ENCODE measurements around the gene RINL.
"Not testable (repeated sequence)": the region's sequence is repeated elsewhere in the genome, so short reads cannot be mapped to it uniquely, and the experiment has no call there.

RINL gene

DNA sequence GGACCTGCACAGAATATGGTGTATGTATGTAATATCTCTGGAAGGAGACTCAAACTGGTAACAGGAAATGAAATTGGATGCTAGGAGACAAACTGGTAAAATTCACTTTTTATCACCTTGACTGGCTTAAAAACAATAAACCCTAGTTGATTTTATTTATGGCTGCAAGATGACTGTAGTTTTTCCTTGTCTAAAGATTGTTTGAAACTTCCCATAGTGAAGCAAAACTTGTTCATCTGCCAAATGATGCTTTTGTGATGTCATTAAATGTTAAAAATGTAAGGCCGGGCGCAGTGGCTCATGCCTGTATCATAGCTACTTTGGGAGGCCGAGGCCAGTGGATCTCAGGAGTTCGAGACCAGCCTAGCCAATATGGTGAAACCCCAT, 44.0 kb downstream of the RINL start:
- no peak for DNase-seq (ENCODE audit: low spot score)

- DNase-seq (ENCODE audit: low spot score): no peak
These were observed 45.0 kb downstream of the RINL start for GRCh38 chr19:38833092-38833425.

- no peak for DNase-seq (ENCODE audit: low spot score)
These were observed 46.9 kb downstream of the RINL start for GRCh38 chr19:38831142-38831605.

- no peak for DNase-seq (ENCODE audit: low spot score)
These were observed 47.9 kb downstream of the RINL start for GRCh38 chr19:38830039-38830733.

GRCh38 chr19:38829203-38829602, 48.9 kb downstream of the RINL start:
- DNase-seq (ENCODE audit: low spot score): not testable (repeated sequence)

GRCh38 chr19:38826856-38827551, 51.1 kb downstream of the RINL start:
- DNase-seq (ENCODE audit: low spot score): no peak

DNA sequence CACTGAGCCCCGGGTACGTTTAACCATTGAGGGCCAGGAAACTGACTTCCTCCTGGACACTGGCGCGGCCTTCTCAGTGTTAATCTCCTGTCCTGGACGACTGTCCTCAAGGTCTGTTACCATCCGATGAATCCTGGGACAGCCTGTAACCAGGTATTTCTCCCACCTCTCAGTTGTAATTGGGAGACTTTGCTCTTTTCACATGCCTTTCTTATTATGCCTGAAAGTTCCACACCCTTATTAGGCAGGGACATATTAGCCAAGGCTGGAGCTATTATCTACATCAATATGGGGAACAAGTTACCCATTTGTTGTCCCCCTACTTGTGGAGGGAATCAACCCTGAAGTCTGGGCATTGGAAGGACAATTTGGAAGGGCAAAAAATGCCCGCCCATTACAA, 52.1 kb downstream of the RINL start:
- DNase-seq (ENCODE audit: low spot score): not testable (repeated sequence)

DNA sequence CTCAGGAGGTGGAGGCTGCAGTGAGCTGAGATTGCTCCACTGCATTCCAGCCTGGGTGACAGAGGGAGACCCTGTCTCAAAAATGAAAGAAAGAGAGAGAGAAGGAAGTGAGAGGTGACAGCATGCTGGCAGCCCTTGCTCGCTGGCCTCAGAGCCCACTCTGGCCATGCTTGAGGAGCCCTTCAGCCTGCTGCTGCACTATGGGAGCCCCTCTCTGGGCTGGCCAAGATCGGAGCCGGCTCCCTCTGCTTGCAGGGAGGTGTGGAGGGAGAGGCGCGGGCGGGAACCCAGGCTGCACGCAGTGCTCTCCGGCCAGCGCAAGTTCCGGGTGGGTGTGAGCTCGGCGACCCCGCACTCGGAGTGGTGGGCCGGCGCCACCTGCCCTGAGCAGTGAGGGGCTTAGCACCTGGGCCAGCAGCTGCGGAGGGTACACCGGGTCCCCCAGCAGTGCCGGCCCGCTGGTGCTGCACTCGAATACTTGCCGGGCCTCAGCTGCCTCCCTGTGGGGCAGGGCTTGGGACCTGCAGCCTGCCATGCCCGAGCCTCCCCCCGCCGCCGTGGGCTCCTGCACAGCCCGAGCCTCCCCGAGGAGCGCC, 56.7 kb downstream of the RINL start:
- DNase-seq (ENCODE audit: low spot score): not testable (repeated sequence)

DNA sequence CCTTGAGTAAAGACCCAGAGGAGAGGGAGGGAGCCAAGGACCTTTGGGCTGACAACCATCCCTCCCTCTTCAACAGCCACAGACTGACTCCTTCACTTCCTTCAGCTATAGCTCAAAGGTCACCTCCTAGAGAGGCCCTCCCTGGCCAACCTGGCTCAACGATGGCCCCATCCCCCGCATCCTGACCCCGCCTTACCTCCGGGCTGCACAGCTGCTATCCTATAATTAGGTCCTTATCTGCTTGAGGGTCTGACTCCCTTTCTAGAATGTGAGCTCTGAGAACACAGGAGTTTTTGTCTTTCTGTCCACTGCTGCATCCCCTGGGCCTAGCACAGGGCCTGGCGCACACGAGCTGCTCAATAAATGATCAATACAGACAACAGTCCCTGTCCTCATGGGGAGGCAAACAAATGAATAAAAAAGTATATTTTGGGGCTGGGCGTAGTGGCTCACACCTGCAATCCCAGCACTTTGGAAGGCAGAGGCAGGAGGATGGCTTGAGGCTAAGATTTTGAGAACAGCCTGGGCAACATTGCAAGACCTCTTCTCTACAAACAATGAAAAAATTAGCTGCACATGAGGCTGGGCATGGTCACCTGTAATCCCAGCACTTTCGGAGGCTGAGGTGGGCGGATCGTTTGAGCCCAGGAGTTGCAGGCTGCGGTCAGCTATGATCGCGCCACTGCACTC, 58.7 kb downstream of the RINL start:
- no peak for DNase-seq (ENCODE audit: low spot score)
